ENCODE measurements around the gene CFAP45.
"Not testable (repeated sequence)": the region's sequence is repeated elsewhere in the genome, so short reads cannot be mapped to it uniquely, and the experiment has no call there.

The CFAP45 gene

DNA sequence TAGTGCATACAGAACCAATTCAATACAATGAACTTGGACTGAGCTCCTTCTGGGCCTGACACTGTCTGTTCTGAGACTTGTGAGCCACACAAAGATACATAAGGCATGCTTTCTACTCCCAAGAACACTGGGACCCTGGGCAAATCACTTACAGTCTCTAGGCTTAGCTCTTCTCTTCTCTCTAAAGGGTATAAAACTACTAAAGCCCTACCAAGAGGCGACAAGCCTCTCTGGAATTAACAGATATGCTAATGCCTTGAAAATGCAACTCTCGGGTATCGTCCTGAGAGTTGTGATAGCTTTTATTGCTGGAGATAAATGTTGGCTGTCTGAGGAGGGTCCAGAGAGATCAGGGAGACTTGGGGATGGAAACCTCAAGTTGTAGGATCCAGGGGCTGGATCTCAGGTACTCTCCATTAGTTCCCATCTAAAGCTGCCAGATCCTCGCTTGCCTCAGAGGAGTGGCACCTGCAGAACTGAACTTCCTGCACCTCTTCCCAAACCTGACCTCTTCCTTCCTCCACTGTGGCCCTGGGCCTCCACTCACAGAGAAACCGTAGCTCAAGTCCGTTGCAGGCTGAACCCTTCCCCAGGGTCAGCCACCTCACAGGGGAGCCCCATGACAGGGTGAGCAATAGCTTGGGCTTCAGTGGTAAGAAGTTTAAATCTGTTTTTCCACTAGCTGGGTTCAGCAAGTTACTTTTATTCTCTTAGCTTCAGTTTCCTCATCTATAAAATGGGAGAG is 11.5 kb upstream of the CFAP45 start:
- peak overlapping the region; percentile 94 for H3K27ac Mint-ChIP-seq
- ATAC-seq (peak; percentile 47), DNase-seq (peak; percentile 34)
- peaks cover 44% of the 10 kb centered on the region for H3K4me1 Mint-ChIP-seq
- H3K4me3 Mint-ChIP-seq, result no peak overlapping the region
- H3K27me3 Mint-ChIP-seq, result no peaks in the 10 kb centered on the region
- no peaks in the 10 kb centered on the region for H3K9me3 Mint-ChIP-seq
- H3K36me3 Mint-ChIP-seq (ENCODE audit: low read depth), result peaks cover 8% of the 10 kb centered on the region

DNA sequence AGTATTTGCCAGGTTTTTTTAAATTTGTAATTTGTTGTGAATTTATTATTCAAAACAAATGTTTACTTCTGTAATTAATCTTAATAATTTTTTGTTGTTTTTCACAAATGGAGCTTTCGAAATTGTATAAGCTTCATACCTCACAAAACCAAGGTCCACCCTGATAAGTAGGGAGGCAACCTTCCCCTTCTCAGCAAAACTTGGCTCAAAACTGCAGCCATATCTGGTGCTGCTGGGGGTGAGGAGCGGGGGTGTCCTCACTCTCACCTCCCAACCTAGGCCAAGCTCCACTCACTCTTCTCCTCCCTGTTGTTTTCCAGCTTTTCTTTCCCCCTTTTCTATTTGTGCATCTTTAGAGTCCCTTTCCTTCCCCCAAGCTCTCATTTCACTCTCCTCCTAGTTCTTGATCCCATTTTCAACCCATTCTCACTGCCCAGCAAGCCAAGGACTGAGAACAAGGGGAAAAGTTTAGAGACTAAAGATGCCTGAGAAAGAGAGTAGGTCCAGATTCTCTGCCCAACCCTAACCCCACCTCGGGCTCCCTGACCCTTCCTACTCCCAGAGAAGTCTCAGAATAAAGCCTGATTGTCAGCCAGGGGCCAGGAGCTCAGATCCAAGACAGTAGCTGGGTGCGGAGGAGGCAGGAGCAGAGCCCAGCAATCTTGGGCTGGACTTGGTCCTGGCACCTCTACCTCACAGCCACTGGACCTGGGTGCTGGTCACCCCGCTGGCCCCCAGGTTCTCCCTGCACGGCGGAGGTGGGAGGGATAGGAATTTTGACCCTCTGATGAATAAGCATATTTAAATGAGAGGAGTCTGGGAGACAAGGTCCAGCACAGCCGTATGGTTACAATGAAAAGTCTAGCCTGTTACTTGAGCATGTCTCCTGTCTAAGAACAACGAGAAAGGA is 8.3 kb upstream of the CFAP45 start:
- Mint-ChIP-seq H3K9me3 (no peaks in the 10 kb centered on the region), H3K4me1 (peaks cover 38% of the 10 kb centered on the region), H3K4me3 (no peak overlapping the region), H3K27me3 (no peaks in the 10 kb centered on the region), H3K36me3 (ENCODE audit: low read depth) (peaks cover 1% of the 10 kb centered on the region), H3K27ac (no peak overlapping the region)
- DNase-seq (no peak), ATAC-seq (no peak)

DNA sequence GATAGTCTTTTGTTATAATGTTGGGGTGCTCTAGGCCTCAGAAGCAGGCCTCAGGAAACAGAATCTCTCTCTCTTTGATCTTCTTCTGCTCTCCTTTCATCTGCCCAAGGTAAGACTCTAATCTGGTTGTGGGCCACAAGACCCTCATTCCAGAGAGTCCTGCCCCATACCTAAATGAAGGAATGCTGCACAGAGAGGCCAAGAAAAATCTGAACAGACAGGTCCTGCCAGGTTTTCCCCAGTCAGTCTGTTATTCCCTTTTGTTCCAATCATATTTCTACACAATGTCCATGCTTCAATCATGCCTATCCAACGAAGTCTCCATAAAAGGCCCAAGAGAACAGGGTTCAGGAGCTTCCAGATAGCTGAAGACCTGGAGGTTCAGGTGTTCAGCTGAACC is 7.0 kb upstream of the CFAP45 start:
- Mint-ChIP-seq H3K27ac (no peak overlapping the region), H3K27me3 (no peaks in the 10 kb centered on the region), H3K36me3 (ENCODE audit: low read depth) (no peaks in the 10 kb centered on the region), H3K9me3 (no peaks in the 10 kb centered on the region), H3K4me1 (peaks cover 26% of the 10 kb centered on the region), H3K4me3 (no peak overlapping the region)
- DNase-seq (no peak), ATAC-seq (no peak)

DNA sequence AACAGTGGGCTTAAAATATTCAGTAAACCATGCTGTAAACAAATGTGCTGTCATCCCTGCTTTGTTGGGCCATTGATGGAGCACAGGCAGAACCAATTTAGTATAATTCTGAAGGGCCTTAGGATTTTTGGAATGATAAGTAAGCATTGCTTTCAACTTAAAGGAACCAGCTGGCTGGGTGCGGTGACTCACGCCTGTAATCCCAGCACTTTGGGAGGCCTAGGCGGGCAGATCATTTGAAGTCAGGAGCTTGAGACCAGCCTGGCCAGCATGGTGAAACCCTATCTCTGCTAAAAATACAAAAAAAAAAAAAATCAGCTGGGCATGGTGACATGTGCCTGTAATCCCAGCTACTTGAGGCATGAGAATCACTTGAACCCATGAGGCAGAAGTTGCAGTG is 4.1 kb upstream of the CFAP45 start:
- not testable (repeated sequence) for ATAC-seq; H3K27me3 Mint-ChIP-seq; H3K4me3 Mint-ChIP-seq; DNase-seq; H3K27ac Mint-ChIP-seq; H3K36me3 Mint-ChIP-seq (ENCODE audit: low read depth); H3K9me3 Mint-ChIP-seq; H3K4me1 Mint-ChIP-seq

DNA sequence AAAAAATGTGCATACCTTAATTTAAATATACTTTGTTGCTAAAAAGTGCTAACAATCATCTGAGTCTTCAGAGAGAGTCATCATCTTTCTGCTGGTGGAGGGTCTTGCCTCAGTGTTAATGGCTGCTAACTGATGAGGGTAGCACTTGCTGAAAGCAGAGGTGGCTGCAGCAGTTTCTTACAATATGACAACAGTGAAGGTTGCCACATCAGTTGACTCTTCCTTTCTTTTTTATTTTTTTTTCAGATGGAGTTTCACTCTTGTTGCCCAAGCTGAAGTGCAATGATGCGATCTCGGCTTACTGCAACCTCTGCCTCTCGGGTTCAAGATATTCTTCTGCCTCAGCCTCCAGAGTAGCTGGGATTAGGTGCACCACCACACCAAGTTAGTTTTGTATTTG is 2.6 kb upstream of the CFAP45 start:
- ATAC-seq (no peak), DNase-seq (no peak)
- no peak overlapping the region for H3K4me3 Mint-ChIP-seq
- no peaks in the 10 kb centered on the region for H3K36me3 Mint-ChIP-seq (ENCODE audit: low read depth)
- H3K9me3 Mint-ChIP-seq, result no peaks in the 10 kb centered on the region
- H3K27ac Mint-ChIP-seq, result no peak overlapping the region
- no peaks in the 10 kb centered on the region for H3K27me3 Mint-ChIP-seq
- H3K4me1 Mint-ChIP-seq, result no peaks in the 10 kb centered on the region

DNA sequence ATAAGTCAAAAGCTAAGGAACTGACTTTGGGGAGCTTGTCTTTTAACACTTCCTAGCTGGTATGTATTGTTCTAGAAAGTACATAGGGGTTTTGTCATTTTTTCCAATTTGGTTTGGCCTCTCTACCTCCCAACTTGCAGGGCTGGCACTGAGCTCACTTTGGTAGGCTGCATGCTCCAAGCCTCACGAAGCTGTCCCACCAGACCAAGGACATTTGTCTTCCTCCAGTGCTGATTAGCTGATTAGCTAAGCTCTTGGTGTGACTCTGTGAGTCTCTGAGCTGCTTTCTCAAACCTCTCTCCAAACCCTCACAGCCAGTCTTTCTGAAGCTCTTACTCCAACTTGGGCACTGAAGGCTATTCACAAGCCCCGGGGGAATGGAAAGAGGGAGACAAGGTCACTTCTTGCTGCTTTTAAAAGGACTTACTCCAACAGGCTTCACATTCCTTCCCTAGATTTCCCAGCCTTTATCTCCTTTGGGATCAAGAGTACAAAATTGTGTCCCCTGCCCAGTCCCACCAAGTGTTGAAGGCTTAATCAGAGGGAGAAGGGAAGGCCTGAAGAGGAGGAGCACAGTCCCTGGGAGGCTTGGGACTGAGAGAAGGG is 893 bp upstream of the CFAP45 start:
- Mint-ChIP-seq H3K4me1 (no peaks in the 10 kb centered on the region), H3K27ac (no peak overlapping the region), H3K36me3 (ENCODE audit: low read depth) (no peaks in the 10 kb centered on the region), H3K4me3 (no peak overlapping the region), H3K27me3 (no peaks in the 10 kb centered on the region), H3K9me3 (no peaks in the 10 kb centered on the region)
- no peak for ATAC-seq
- no peak for DNase-seq

DNA sequence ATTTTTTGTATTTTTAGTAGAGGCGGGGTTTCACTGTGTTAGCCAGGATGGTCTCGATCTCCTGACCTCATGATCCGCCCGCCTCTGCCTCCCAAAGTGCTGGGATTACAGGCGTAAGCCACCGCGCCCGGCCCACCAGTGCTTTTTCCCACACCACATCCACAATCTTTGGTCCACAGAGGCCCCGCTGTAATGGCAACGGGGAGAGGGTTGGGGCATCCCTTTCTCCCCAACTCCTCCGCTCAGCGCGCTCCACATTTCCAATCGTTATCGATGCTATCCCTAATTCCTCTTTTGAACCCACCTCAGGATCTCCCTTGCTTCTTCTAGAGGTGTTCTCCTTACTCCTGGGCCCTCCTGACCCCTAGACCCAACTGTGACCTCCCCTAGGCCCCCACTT is 331 bp downstream of the CFAP45 start:
- H3K36me3 Mint-ChIP-seq (ENCODE audit: low read depth); H3K27ac Mint-ChIP-seq; ATAC-seq; H3K9me3 Mint-ChIP-seq; H3K4me3 Mint-ChIP-seq; DNase-seq; H3K27me3 Mint-ChIP-seq; H3K4me1 Mint-ChIP-seq: not testable (repeated sequence)

DNA sequence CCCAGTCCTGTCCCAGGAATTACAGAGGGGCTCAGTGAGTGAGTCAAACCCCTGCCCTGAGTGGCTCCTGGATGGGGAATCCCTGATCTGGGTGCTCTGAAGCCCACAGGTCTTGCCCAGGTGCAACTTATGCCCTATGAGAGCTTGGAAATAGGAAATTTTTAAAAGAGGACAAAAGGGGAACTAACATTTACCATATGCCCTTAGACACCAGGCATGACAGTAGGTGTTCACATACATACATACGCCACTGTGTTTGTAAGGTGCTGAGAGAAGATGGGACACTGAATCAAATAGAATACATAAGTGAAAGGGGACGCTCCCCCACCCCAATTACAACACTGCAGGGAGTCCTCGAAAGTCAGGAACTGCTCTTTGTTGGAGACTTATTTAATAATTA is 1.4 kb downstream of the CFAP45 start:
- no peaks in the 10 kb centered on the region for H3K36me3 Mint-ChIP-seq (ENCODE audit: low read depth)
- no peak overlapping the region for H3K4me3 Mint-ChIP-seq
- H3K9me3 Mint-ChIP-seq, result no peaks in the 10 kb centered on the region
- H3K27ac Mint-ChIP-seq, result no peak overlapping the region
- H3K27me3 Mint-ChIP-seq, result no peaks in the 10 kb centered on the region
- ATAC-seq (no peak), DNase-seq (no peak)
- no peaks in the 10 kb centered on the region for H3K4me1 Mint-ChIP-seq

DNA sequence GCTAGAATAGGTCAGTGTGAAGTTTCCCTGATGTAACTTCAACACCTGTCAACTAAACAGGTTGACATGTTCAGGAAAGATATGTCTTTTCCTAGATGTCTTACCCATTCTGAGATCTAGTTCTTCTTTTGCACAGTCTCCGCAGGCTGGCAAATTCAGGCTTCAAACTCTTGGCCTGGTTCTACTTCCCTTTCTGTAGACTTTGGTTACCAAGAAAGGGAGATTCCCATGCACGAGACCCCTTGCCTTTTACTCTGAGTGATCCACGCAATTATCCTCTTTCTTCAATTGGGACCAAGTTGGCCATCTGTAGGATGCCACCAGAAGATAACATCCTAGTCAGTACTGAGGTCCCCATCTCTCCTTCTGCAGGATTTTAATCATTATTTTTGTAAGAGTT is 2.0 kb downstream of the CFAP45 start:
- H3K27ac Mint-ChIP-seq, result no peak overlapping the region
- H3K9me3 Mint-ChIP-seq, result no peaks in the 10 kb centered on the region
- H3K36me3 Mint-ChIP-seq (ENCODE audit: low read depth), result no peaks in the 10 kb centered on the region
- H3K4me1 Mint-ChIP-seq, result no peaks in the 10 kb centered on the region
- H3K27me3 Mint-ChIP-seq, result no peaks in the 10 kb centered on the region
- DNase-seq (no peak), ATAC-seq (no peak)
- H3K4me3 Mint-ChIP-seq, result no peak overlapping the region

DNA sequence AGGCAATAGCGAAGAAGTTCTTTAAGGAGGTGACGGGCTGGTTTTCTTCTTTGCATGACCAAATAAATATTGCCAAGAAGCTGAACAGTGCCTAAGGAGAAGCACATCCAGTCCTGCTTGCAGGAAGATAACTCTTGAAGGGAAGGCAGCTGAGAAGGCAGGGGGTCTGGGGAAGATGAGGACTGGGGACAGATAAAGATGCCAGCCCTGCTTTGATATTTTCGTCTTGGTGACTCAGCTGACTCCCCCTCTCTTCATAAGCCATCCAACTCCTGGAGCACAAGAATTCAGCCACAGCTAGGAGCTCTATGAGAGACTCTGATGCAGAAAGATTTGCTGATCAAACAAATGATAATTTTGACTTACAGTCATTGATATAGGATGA is 3.4 kb downstream of the CFAP45 start:
- Mint-ChIP-seq H3K27me3 (no peaks in the 10 kb centered on the region), H3K36me3 (ENCODE audit: low read depth) (no peaks in the 10 kb centered on the region), H3K4me3 (no peak overlapping the region), H3K4me1 (peaks cover 2% of the 10 kb centered on the region), H3K9me3 (no peaks in the 10 kb centered on the region), H3K27ac (no peak overlapping the region)
- ATAC-seq, result no peak
- DNase-seq, result no peak

DNA sequence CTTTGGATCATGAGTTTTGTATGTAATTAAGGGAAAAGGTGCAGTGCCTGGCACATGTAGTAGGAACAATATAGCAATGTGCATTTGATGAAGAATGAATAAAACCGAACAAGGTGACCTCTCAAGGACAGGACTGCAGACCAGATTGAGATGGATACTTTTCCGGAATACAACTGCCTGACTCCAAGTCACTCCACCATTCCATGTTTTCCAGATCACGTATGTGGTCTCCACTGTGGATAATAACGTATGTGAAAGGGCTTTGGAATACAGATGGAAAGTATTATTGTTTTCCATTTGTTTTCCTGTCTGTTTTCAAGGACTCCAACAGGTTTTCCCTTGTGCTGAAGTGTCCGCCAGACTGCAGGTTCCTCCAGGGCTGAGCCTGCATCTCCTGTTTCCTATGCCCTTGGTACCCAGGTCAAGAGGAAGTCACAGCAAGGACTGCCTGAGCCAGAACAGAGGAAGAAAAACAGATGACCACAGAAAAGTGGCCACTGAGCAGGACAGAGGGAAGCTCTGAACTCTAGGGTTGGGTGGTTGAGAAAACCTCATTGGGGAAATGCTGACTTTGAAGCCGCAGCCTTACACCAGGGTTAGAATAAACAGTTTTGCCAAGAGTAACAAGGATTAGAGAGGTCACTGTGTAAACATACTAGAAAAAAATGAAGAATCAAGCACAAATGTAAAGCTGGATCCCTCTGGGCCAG is 4.0 kb downstream of the CFAP45 start:
- no peak overlapping the region for H3K27ac Mint-ChIP-seq
- ATAC-seq, result no peak
- no peaks in the 10 kb centered on the region for H3K36me3 Mint-ChIP-seq (ENCODE audit: low read depth)
- H3K9me3 Mint-ChIP-seq, result no peaks in the 10 kb centered on the region
- peaks cover 6% of the 10 kb centered on the region for H3K4me1 Mint-ChIP-seq
- no peak overlapping the region for H3K4me3 Mint-ChIP-seq
- no peaks in the 10 kb centered on the region for H3K27me3 Mint-ChIP-seq
- DNase-seq, result no peak

DNA sequence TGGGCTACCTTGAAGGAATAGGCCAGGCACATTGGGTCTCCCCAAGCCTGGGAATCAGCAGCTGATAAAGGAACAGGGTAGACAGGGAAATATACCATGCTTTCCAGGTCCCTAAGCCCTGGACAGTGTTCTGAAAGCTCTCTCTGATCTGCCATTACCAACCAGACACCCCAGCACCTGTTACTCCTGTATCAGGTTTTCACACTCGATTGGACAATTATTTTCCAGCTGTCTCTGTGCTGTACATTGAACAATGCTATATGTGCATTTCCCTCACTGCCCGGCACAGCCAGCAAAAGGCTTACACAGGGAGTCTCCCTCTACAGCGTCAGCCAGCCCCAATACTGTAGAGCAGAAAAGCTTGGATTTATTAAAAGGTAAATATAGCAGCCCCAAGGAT is 4.7 kb downstream of the CFAP45 start:
- Mint-ChIP-seq H3K36me3 (ENCODE audit: low read depth) (no peaks in the 10 kb centered on the region), H3K4me1 (peaks cover 6% of the 10 kb centered on the region), H3K27ac (no peak overlapping the region), H3K4me3 (no peak overlapping the region), H3K9me3 (no peaks in the 10 kb centered on the region), H3K27me3 (no peaks in the 10 kb centered on the region)
- DNase-seq (no peak), ATAC-seq (no peak)

DNA sequence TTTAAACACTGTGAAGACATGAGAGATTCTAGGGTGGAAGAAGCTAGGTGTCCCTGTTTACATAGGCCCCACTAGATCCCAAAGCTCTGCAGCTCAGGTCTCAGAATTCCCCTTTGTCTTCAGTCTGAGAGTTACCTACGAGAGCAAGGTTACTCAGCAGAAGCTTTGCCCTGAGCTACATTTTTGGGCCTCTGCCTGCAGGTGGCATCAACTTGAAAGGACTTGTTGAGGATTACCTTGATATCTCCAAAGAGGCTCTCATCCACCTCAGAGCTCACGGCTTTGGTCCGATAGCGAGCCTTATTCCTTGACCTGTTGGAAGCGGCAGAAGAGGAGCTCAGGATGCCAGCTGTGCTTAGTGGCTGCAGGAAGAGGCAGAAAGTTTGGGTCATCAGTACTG is 7.0 kb downstream of the CFAP45 start:
- H3K4me3 Mint-ChIP-seq, result no peak overlapping the region
- H3K27ac Mint-ChIP-seq, result no peak overlapping the region
- no peaks in the 10 kb centered on the region for H3K36me3 Mint-ChIP-seq (ENCODE audit: low read depth)
- H3K9me3 Mint-ChIP-seq, result no peaks in the 10 kb centered on the region
- ATAC-seq (no peak), DNase-seq (no peak)
- peaks cover 15% of the 10 kb centered on the region for H3K4me1 Mint-ChIP-seq
- H3K27me3 Mint-ChIP-seq, result no peaks in the 10 kb centered on the region

DNA sequence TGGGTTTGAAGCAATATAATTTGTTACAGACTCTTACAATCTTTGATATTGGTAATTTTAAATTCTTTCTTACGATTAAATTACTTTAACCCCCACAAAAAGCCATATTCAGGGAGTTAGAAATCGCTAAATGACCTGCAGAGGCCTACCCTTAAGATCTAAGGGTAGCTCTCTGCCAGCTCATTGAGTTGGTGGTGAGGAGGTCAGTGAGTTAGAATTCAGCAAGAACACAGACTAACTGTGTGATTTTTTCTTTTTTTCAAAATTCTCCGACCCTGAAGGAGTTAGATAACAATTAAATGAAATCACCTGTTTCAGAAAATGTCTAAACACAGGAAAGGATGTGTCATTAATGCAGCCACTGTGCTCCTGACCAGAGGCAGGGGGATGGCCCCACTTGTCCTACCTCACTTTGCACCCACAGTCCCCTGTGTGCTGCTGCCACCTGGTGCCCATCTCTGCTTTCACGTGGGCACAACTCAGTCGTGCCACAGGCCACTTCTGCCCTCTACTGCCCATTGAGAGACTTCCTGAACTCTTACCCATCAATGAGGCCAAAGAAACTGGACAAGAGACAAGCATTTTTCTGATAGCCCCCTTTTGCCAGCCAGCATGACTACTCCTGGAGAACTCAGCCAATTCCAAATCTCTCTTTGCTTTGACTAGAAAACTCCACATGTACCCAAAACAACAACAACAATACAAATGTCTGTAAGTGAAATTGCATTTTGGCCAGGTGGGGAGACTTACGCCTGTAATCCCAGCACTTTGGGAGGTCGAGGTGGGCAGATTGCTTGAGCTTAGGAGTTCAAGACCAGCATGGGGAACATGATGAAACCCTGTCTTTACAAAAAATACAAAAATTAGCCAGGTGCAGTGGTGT is 8.4 kb downstream of the CFAP45 start:
- Mint-ChIP-seq H3K27me3 (no peaks in the 10 kb centered on the region), H3K36me3 (ENCODE audit: low read depth) (no peaks in the 10 kb centered on the region), H3K4me1 (peaks cover 15% of the 10 kb centered on the region), H3K4me3 (no peak overlapping the region), H3K27ac (no peak overlapping the region), H3K9me3 (no peaks in the 10 kb centered on the region)
- DNase-seq (peak; percentile 81), ATAC-seq (peak; percentile 91)
